Mammary epithelial cell (primary cell): ENCODE results near the gene ATP6V0E2.
"Not testable (repeated sequence)": the region's sequence is repeated elsewhere in the genome, so short reads cannot be mapped to it uniquely, and the experiment has no call there.

Source experiments
- EZH2 ChIP-seq: IDR thresholded peaks from 2 replicates; pipeline ENCODE4 v1.6.1; 2012; ENCODE audit warnings: low read length, inconsistent platforms, borderline replicate concordance
- TF ChIP-seq, protein P1 (sequence below), 2 donors: IDR thresholded peaks in 1 of 2; conservative IDR thresholded peaks in 1 of 2; 2 replicates each; pipeline ENCODE4 v1.5.1; 2011 to 2012; ENCODE audit warnings: inconsistent platforms in 2 of 2, low read length in 2 of 2, mild to moderate bottlenecking in 2 of 2, control low read depth in 1 of 2, low read depth in 1 of 2; ENCODE audit not compliant: insufficient read depth in 1 of 2; ENCODE audit errors: extremely low read depth in 1 of 2

DNA sequence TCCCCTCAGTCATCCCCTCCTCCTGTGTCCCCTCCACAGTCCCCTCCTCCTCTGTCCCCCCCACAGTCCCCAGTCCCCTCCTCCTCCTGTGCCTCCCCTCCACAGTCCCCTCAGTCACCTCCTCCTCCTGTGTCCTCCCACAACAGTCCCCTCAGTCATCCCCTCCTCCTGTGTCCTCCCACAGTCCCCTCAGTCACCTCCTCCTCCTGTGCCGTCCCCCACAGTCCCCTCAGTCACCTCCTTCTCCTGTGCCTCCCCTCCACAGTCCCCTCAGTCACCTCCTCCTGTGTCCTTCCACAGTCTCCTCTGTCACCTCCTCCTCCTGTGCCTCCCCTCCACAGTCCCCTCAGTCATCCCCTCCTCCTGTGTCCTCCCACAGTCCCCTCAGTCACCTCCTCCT lies 43.2 kb upstream of the ATP6V0E2 start:
- TF ChIP-seq, protein P1, sequence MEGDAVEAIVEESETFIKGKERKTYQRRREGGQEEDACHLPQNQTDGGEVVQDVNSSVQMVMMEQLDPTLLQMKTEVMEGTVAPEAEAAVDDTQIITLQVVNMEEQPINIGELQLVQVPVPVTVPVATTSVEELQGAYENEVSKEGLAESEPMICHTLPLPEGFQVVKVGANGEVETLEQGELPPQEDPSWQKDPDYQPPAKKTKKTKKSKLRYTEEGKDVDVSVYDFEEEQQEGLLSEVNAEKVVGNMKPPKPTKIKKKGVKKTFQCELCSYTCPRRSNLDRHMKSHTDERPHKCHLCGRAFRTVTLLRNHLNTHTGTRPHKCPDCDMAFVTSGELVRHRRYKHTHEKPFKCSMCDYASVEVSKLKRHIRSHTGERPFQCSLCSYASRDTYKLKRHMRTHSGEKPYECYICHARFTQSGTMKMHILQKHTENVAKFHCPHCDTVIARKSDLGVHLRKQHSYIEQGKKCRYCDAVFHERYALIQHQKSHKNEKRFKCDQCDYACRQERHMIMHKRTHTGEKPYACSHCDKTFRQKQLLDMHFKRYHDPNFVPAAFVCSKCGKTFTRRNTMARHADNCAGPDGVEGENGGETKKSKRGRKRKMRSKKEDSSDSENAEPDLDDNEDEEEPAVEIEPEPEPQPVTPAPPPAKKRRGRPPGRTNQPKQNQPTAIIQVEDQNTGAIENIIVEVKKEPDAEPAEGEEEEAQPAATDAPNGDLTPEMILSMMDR (conservative IDR thresholded peaks at IDR 0.05 in 1 of 2, IDR thresholded peaks at IDR 0.05 in 1 of 2; ENCODE audit: extremely low read depth in 1 of 2, insufficient read depth in 1 of 2, low read depth in 1 of 2, low read length in 2 of 2), result not testable (repeated sequence)
- TF ChIP-seq EZH2, result not testable (repeated sequence)
